GM21390 (cell line): ENCODE measurements around the gene SOX21.
"Not testable (repeated sequence)": the region's sequence is repeated elsewhere in the genome, so short reads cannot be mapped to it uniquely, and the experiment has no call there.

Source experiments
- ATAC-seq: cut with Tn5 transposase; IDR thresholded peaks from one replicate; pipeline ENCODE4 v1.9.1; 2021; ENCODE audit not compliant: unreplicated experiment

The SOX21 gene

GRCh38 chr13:94712287-94712811, at the start of gene SOX21:
Gene SOX21 (minus strand): TSS chr13:94712545. CDS start chr13:94712049, 496 bp downstream.
- ATAC-seq, result no peak

- ATAC-seq, result no peak
Observed at GRCh38 chr13:94761407-94761806, 49.1 kb upstream of the SOX21 start.

- no peak for ATAC-seq
Observed at GRCh38 chr13:94759120-94759728, 46.9 kb upstream of the SOX21 start.

- no peak for ATAC-seq
Observed at GRCh38 chr13:94758436-94758960, 46.2 kb upstream of the SOX21 start.

GRCh38 chr13:94753327-94753726, 41.0 kb upstream of the SOX21 start:
- no peak for ATAC-seq

- no peak for ATAC-seq
Observed at GRCh38 chr13:94749162-94749561, 36.8 kb upstream of the SOX21 start.

- ATAC-seq, result no peak
Observed at GRCh38 chr13:94739235-94739634, 26.9 kb upstream of the SOX21 start.

GRCh38 chr13:94731028-94731427, 18.7 kb upstream of the SOX21 start:
- no peak for ATAC-seq

- not testable (repeated sequence) for ATAC-seq
Observed at GRCh38 chr13:94729941-94730340, 17.6 kb upstream of the SOX21 start.

GRCh38 chr13:94726425-94726824, 14.1 kb upstream of the SOX21 start:
- ATAC-seq, result no peak

- ATAC-seq, result no peak
Observed at GRCh38 chr13:94722609-94723345, 10.4 kb upstream of the SOX21 start.

- not testable (repeated sequence) for ATAC-seq
Observed at GRCh38 chr13:94718697-94719096, 6.4 kb upstream of the SOX21 start.

- ATAC-seq, result no peak
Observed at GRCh38 chr13:94717916-94718315, 5.6 kb upstream of the SOX21 start.

- no peak for ATAC-seq
Observed at GRCh38 chr13:94716016-94716415, 3.7 kb upstream of the SOX21 start.

GRCh38 chr13:94713561-94714182, 1.3 kb upstream of the SOX21 start:
- ATAC-seq, result no peak

- ATAC-seq, result no peak
Observed at GRCh38 chr13:94712812-94713560, 641 bp upstream of the SOX21 start.

GRCh38 chr13:94711561-94712286, 621 bp downstream of the SOX21 start:
- ATAC-seq, result peak; percentile 18

GRCh38 chr13:94710881-94711560, 1.3 kb downstream of the SOX21 start:
- ATAC-seq, result peak; percentile 78

GRCh38 chr13:94710065-94710781, 2.1 kb downstream of the SOX21 start:
- no peak for ATAC-seq
